Activated CD4-positive, alpha-beta T cell treated with anti-CD3 and anti-CD28 coated beads, Interleukin-2, amount 50 U/mL, for 1 hour (primary cell): ENCODE results near the gene RAB23.

ENCODE experiments used
- DNase-seq: peaks from one replicate; pipeline ENCODE4 v3.0.0-alpha.2; 2020

RAB23 gene

DNA sequence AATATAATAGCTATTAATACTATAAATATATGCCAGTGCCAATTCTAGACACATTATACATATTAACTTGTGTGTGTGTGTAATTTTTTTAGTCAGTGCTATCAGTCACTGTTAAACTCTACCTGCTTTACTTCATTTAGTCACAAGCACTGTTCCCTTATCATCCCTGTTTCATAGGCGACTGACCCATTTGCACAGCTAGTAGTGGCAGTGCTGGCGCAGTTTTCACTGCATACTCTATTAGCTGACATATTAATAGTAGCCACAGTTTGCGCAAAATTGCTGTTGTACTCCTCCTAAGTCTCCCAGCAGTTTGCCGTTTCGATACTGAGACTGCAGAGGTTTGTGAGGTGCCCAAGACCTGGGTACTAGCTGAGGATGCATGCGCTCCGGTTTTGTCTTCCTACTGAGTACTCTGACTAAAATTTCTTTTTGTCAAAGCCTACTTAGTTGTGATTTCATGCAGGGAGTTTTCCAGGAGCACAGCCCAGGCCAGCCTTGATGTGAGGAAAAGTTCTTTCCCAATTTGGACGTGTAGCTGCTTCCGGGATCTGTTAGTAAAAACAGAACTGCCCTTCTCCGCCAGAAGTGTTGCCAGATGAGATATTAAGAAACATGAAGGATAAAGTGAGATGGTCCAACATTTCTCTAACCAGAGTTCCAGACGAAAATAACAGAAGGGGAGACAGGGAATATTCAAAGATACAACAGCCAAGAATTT lies 44.4 kb downstream of the RAB23 start:
- DNase-seq, result no peak

- no peak for DNase-seq
Measured at GRCh38 chr6:57174511-57174907, 47.6 kb downstream of the RAB23 start.

DNA sequence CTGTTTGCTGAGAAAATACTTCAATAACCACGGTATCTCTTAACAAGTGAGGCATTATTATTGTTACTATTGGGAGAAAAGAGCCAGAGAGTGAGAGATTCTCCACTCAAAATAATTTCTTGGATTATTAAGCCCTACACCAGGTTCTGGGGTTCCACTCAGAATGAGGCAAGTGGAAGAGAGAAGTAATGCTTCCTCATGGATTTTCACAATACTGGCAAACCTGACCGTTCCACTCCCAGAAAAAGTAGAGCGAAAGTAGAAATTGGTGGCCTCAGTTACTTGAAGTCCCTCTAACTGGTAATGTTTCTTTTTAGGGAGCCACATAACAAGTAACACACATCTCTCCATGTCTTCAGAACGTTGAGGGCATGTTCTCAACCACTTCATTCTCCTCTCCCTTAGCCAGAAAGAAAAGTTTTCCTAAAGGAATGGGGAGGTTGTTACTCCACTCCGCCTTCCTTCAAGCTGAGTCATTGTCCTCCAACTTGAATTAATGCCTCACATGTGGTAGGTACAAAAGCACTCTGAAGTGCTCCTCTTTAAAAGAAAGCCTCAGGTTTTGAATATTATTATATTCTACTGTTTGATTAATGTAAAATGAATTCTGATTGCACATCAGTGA lies 48.1 kb downstream of the RAB23 start:
- no peak for DNase-seq

- peak; percentile 21 for DNase-seq
Measured at GRCh38 chr6:57173056-57173885, 48.8 kb downstream of the RAB23 start.

DNA sequence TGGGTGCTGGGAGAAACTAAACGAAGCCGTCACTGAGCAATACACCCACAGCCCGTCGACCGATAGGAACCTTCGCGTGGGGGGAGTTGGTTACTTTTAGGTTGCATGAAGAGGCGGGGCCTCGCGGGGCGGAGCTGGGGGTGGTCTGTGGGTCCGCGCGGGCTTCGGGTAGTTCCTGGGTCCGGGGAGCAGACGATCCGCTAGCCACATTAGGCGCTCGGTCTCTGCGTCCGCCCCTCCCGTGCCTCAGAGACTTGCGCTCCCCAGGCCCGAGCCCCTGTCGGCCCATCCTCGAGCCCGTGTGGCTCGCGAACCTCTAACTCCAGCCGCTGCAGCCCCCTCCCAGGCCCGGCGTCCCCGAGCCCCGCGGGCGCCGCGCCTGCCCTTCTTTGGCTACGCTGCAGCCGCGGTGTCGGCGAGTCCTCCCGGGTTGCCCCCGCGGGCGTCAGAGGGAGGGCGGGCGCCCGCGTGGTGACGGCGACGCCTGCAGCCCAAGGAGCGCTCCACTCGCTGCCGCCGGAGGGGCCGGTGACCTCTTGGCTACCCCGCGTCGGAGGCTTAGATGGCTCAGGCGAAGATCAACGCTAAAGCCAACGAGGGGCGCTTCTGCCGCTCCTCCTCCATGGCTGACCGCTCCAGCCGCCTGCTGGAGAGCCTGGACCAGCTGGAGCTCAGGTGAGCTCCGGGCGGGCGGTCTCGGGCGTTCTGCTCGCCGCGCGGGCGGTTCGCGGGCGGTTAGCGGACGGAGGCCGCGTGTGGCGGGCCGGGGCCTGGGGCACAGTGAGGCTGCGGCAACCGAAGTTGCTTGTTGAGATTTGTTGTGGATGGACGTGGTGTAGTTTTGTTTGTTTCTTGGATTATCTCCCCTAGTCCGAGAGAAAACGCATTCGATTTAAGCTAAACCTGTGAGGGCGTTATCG lies 49.7 kb downstream of the RAB23 start, which contains the start of gene BAG2:
Gene BAG2, plus strand, starts transcription at position 191 of the 920 bp plus-strand sequence. Its CDS starts 372 bp downstream, at position 563.
- peak; percentile 85 for DNase-seq

DNA sequence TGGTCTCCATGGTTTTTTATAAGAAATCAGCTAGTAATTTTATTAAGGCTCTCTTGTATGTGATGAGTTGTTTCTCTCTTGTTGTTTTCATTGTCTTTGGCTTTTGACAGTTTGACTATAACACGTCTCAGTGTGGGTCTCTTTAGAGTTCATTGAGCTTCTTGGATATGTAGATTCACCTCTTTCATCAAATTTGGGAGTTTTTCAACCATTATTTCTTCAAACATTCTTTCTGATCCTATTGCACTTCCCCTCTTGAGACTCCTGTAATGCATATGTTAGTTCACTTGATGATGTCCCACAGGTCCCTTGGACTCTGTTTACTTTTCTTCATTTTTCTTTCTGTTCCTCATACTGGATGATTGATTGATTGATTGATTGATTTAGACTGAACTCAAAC lies 57.0 kb downstream of the RAB23 start:
- no peak for DNase-seq

GRCh38 chr6:57163956-57164355 lies 58.2 kb downstream of the RAB23 start:
- no peak for DNase-seq

DNA sequence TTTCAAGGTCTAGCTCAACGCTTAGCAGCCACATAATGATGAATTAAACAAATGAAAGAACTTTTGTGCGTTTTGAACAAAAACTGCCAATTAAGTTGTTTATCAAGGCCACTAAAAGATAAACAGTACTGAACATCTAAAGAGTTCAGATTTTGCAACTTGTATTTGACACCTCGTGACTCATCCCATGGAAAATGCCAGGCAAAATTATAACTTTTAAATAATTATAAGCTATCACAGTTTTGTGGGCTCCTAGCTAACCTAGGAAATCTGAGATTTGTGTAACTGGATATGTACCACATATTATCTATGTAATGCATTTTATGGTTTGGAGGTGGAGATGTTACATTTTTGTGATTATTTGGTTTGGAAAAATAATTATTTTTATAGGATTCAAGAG lies 59.6 kb downstream of the RAB23 start:
- no peak for DNase-seq

DNA sequence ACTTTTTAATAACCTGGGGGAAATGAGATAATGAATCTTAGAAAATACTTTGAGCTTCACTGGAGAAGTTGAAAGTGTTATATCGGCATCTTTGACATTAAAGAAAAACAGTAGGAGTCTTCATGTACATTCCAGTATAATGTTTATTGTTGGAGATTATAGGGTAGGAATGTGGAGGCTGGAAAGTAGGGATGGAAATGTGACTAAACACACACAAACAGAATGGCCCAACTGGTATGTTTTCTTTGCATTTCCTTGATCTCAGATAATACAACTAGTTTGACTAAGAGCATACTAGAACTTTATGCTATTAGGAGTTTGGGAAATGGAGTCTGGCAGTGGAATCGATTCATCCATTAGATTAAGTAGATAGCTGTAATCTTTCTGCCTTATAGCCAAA lies 60.1 kb downstream of the RAB23 start:
- no peak for DNase-seq

- DNase-seq, result no peak
Measured at GRCh38 chr6:57159127-57159526, 63.0 kb downstream of the RAB23 start.

- no peak for DNase-seq
Measured at GRCh38 chr6:57158658-57159057, 63.4 kb downstream of the RAB23 start.

DNA sequence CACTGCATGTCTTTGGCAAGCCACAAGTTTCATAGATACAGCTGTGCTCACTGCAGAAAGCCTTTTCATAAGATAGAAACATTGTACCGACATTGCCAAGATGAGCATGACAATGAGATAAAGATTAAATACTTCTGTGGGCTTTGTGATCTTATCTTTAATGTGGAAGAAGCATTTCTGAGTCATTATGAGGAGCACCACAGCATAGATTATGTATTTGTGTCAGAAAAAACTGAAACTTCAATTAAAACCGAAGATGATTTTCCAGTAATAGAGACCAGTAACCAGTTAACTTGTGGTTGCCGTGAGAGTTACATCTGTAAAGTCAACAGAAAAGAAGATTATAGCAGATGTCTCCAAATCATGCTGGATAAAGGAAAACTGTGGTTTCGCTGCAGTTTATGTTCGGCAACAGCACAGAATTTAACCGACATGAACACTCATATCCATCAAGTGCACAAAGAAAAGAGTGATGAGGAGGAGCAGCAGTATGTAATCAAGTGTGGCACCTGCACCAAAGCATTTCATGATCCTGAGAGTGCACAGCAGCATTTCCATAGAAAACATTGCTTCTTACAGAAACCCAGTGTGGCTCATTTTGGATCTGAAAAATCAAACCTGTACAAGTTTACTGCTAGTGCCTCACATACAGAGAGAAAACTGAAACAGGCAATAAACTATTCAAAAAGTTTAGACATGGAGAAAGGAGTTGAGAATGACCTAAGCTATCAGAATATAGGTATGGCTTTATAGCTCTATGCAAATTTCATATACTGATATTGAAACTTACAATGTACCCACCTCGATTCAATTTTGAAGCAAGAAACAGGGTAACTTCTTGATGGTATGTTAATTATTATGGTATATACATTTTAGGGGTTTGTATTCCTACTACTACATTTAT lies 73.9 kb downstream of the RAB23 start:
- no peak for DNase-seq

- no peak for DNase-seq
Measured at GRCh38 chr6:57147401-57147800, 74.7 kb downstream of the RAB23 start.

- DNase-seq, result no peak
Measured at GRCh38 chr6:57143690-57144089, 78.4 kb downstream of the RAB23 start.

DNA sequence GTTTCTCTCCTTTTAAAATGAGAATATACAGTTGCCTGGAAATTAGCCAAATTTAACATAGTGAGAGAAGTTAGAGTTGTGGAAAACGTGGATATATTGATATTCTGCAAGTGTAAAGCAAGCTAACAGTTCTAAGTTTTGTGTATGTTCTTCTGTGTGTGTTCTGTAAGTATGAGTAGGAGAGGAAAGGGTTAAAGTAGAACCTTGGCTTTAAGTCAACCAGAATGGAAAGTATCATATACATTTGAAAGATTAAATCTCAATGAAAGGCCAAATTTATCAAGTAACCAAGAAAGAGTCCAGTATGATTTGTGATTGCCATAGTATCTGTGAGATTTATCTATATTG lies 80.0 kb downstream of the RAB23 start:
- DNase-seq, result no peak

DNA sequence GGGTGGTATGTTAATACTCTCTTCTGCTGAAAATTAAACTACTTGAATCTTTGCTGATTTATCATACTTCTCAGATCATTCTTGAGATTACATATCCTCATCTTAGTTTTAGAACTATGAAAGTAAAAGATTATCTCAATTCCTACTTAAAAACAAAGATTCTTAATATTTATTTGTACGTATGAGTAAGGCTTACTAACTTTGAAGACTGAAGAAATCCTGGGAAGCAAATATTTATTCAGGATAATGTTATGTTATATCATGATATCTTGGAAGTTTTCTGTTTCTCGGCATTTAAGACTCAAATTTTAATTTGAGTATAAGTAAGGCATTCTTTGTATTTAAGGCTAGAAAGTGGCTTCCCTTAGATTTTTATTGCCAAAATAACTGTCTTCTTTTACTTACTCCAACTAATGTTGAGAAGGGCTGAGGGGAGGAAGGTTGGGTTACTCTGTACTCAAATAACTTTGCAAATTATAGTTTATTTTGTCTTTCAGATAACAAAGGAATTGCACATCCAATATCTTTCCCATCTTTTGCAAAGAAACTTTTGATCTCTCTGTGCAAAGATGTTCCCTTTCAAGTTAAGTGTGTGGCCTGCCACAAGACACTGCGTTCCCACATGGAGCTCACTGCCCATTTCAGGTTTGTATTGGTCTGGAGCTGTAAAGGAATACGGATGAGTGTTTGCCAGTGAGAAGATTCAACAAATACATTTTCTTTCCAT lies 80.5 kb downstream of the RAB23 start:
- no peak for DNase-seq

DNA sequence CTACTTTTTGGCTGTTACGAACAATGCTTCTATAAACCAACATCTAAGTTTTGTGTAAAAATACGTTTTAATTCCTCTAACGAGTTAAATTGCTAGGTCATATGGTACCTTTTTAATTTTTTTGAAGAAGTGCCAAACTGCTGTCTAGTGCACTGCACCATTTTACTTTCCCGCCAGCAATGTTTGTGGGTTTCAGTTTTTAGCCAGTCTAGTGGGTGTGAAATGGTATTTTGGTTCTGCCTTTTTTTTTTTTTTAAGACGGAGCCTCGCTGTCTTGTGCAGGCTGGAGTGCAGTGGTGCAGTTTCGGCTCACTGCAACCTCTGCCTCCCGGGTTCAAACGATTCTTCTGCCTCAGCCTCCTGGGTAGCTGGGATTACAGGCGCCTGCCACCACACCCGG lies 84.1 kb downstream of the RAB23 start:
- no peak for DNase-seq

DNA sequence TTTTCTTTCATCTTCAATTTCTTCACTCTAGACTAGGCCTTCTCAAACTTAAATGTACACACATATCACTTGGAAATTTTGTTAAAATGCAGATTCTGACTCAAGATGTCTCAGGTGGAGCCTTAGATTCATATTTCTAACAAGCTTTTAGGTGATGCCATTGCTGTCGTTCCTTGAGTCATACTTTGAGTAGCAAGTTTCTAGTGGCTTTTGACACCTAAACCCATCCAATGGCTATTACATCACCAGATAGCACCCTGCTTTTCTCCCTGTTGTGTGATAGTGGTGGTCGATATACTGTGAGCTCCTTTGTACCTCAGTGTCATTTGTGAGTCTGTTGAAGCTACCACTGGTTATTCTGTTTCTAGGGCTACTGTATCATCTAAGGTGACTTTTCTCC lies 84.8 kb downstream of the RAB23 start:
- DNase-seq, result no peak
